ENCODE data around the gene DRD4. TPM values are rescaled to one million over a fixed set of nuclear protein-coding genes. Genes with fewer than 3 reads are reported as not detected.
A peak's percentile ranks its signal among the peaks of the same experiment; 100 is the strongest.

DRD4 gene
- total and polyA plus RNA-seq, 2 of the 13 experiments (the other 11 are each of a cell fraction or from before 2014, with no cell fraction given): 0.09 to 0.13 TPM

- TF ChIP-seq, protein P1, sequence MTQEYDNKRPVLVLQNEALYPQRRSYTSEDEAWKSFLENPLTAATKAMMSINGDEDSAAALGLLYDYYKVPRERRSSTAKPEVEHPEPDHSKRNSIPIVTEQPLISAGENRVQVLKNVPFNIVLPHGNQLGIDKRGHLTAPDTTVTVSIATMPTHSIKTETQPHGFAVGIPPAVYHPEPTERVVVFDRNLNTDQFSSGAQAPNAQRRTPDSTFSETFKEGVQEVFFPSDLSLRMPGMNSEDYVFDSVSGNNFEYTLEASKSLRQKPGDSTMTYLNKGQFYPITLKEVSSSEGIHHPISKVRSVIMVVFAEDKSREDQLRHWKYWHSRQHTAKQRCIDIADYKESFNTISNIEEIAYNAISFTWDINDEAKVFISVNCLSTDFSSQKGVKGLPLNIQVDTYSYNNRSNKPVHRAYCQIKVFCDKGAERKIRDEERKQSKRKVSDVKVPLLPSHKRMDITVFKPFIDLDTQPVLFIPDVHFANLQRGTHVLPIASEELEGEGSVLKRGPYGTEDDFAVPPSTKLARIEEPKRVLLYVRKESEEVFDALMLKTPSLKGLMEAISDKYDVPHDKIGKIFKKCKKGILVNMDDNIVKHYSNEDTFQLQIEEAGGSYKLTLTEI (CRISPR knock-in tag; conservative IDR thresholded peaks at IDR 0.05): no peak
- TF ChIP-seq TCF7 (IDR thresholded peaks at IDR 0.05; ENCODE audit: low read depth) (no peak), MYC (CRISPR knock-in tag; IDR thresholded peaks at IDR 0.05; ENCODE audit: borderline replicate concordance) (peak; percentile 15; the same call in 1 of the 2 replicates), TOPORS (CRISPR knock-in tag; IDR thresholded peaks at IDR 0.05) (no peak), DNMT1 (CRISPR knock-in tag; IDR thresholded peaks at IDR 0.05) (0 out of 2 replicates have a peak, but pooled peaks have one; percentile 25), HOXA3 (CRISPR knock-in tag; IDR thresholded peaks at IDR 0.05) (peak; percentile 41; the same call in 1 of the 2 replicates), ZBTB46 (CRISPR knock-in tag; IDR thresholded peaks at IDR 0.05; ENCODE audit: borderline replicate concordance) (no peak), POLR2A (IDR thresholded peaks at IDR 0.05; ENCODE audit: insufficient read depth in 1 of 2, low read depth in 2 of 2, low read length in 2 of 2) (no peak), EED (CRISPR knock-in tag; IDR thresholded peaks at IDR 0.05) (no peak), CAMTA2 (CRISPR knock-in tag; IDR thresholded peaks at IDR 0.05; ENCODE audit: borderline replicate concordance) (no peak), HMGXB4 (CRISPR knock-in tag; IDR thresholded peaks at IDR 0.05; ENCODE audit: borderline replicate concordance in 1 of 2, low read depth in 1 of 2) (0 out of 4 replicates have a peak, but pooled peaks of 1 of the 2 experiments have one; percentile 30), SMC3 (IDR thresholded peaks at IDR 0.05; ENCODE audit: low read length) (peak; percentile 44; the same call in 1 of the 2 replicates), ZNF549 (CRISPR knock-in tag; IDR thresholded peaks at IDR 0.05) (no peak), DNMT3B (CRISPR knock-in tag; conservative IDR thresholded peaks at IDR 0.05) (no peak)
- TF ChIP-seq, protein P2, sequence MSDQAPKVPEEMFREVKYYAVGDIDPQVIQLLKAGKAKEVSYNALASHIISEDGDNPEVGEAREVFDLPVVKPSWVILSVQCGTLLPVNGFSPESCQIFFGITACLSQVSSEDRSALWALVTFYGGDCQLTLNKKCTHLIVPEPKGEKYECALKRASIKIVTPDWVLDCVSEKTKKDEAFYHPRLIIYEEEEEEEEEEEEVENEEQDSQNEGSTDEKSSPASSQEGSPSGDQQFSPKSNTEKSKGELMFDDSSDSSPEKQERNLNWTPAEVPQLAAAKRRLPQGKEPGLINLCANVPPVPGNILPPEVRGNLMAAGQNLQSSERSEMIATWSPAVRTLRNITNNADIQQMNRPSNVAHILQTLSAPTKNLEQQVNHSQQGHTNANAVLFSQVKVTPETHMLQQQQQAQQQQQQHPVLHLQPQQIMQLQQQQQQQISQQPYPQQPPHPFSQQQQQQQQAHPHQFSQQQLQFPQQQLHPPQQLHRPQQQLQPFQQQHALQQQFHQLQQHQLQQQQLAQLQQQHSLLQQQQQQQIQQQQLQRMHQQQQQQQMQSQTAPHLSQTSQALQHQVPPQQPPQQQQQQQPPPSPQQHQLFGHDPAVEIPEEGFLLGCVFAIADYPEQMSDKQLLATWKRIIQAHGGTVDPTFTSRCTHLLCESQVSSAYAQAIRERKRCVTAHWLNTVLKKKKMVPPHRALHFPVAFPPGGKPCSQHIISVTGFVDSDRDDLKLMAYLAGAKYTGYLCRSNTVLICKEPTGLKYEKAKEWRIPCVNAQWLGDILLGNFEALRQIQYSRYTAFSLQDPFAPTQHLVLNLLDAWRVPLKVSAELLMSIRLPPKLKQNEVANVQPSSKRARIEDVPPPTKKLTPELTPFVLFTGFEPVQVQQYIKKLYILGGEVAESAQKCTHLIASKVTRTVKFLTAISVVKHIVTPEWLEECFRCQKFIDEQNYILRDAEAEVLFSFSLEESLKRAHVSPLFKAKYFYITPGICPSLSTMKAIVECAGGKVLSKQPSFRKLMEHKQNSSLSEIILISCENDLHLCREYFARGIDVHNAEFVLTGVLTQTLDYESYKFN (CRISPR knock-in tag; conservative IDR thresholded peaks at IDR 0.05): no peak
Measured at GRCh38 chr11:662689-663274, 25.7 kb downstream of the DRD4 start (continued).

Measured in HepG2 (cell line).